ENCODE measurements around the gene RGS16.

The RGS16 gene

DNA sequence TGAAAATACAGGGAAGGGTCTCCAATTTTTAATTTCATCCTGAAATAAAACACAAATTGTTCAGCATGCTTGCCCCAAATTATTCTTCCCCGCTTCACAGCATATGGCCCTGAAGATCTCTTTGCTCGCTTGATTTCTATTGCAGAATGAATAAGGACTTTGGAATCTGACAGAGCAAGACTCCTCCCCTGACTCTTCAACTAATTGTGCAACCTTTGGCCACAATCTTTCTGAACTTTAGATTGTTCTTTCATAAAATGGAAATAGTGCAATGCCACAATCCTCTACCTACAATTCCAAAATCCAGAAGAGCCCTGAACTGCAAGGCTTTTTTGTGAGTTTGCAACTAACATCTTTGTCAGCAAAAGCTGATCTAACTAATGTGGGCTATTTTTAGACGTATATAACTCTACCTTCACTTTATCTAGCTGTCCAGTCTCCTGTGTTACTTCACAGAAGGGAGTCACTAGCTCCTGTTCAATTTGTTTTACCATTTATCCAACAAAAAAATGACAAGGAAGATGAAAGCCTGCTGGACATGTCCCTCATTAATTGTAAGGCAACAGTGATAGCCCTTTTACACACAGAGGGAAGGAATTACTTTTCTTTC is 28.5 kb downstream of the RGS16 start:
- no peak overlapping the region for H3K27ac ChIP-seq (ENCODE audit: extremely low read depth, low read depth, low read length)
- H3K4me1 ChIP-seq (ENCODE audit: control insufficient read depth, insufficient read depth, low read length): no peaks in the 10 kb centered on the region
- POLR2A ChIA-PET: no interaction called here
- CTCF ChIA-PET: interaction anchor here (0.5 to 1.9 kb wide), 4 partner anchors 19 to 1539 kb away, joined by 3 to 5 read pairs (median 4); no protein-coding TSS in a partner anchor
- peaks cover 0 to 24% of the 10 kb centered on the region in 2 experiments; a peak in 1 of 3 replicates for H3K36me3 ChIP-seq (ENCODE audit: control insufficient read depth in 2 of 2, insufficient read depth in 1 of 2, low read length in 2 of 2)
- no peaks in the 10 kb centered on the region for H3K9me3 ChIP-seq (ENCODE audit: control insufficient read depth, insufficient read depth, low read depth, low read length)
- no peak overlapping the region for H3K4me3 ChIP-seq (ENCODE audit: low read depth, low read length)
- TF ChIP-seq HOXD13 (CRISPR knock-in tag; IDR thresholded peaks at IDR 0.05; ENCODE audit: borderline replicate concordance) (no peak), ZNF239 (tag by site-specific recombination; IDR thresholded peaks at IDR 0.05) (no peak), ZBTB8A (tag by site-specific recombination; IDR thresholded peaks at IDR 0.05) (no peak), KLF10 (tag by site-specific recombination; IDR thresholded peaks at IDR 0.05) (no peak), ZBTB1 (tag by site-specific recombination; IDR thresholded peaks at IDR 0.05) (no peak), ZFP69B (tag by site-specific recombination; IDR thresholded peaks at IDR 0.05) (no peak), GFI1B (tag by site-specific recombination; IDR thresholded peaks at IDR 0.05) (no peak), ZNF549 (tag by site-specific recombination; IDR thresholded peaks at IDR 0.05) (no peak), SETDB1 (IDR thresholded peaks at IDR 0.05; ENCODE audit: insufficient read length, low read length) (no peak), ZNF19 (tag by site-specific recombination; IDR thresholded peaks at IDR 0.05; ENCODE audit: low read depth) (no peak), ZNF311 (tag by site-specific recombination; IDR thresholded peaks at IDR 0.05; ENCODE audit: borderline replicate concordance) (no peak), ZSCAN23 (tag by site-specific recombination; IDR thresholded peaks at IDR 0.05) (no peak), ZNF626 (tag by site-specific recombination; IDR thresholded peaks at IDR 0.05) (no peak), ZNF510 (tag by site-specific recombination; IDR thresholded peaks at IDR 0.05; ENCODE audit: insufficient replicate concordance) (no peak), ZNF133 (tag by site-specific recombination; IDR thresholded peaks at IDR 0.05) (no peak), ZNF473 (tag by site-specific recombination; IDR thresholded peaks at IDR 0.05) (no peak)
- TF ChIP-seq, protein P1, sequence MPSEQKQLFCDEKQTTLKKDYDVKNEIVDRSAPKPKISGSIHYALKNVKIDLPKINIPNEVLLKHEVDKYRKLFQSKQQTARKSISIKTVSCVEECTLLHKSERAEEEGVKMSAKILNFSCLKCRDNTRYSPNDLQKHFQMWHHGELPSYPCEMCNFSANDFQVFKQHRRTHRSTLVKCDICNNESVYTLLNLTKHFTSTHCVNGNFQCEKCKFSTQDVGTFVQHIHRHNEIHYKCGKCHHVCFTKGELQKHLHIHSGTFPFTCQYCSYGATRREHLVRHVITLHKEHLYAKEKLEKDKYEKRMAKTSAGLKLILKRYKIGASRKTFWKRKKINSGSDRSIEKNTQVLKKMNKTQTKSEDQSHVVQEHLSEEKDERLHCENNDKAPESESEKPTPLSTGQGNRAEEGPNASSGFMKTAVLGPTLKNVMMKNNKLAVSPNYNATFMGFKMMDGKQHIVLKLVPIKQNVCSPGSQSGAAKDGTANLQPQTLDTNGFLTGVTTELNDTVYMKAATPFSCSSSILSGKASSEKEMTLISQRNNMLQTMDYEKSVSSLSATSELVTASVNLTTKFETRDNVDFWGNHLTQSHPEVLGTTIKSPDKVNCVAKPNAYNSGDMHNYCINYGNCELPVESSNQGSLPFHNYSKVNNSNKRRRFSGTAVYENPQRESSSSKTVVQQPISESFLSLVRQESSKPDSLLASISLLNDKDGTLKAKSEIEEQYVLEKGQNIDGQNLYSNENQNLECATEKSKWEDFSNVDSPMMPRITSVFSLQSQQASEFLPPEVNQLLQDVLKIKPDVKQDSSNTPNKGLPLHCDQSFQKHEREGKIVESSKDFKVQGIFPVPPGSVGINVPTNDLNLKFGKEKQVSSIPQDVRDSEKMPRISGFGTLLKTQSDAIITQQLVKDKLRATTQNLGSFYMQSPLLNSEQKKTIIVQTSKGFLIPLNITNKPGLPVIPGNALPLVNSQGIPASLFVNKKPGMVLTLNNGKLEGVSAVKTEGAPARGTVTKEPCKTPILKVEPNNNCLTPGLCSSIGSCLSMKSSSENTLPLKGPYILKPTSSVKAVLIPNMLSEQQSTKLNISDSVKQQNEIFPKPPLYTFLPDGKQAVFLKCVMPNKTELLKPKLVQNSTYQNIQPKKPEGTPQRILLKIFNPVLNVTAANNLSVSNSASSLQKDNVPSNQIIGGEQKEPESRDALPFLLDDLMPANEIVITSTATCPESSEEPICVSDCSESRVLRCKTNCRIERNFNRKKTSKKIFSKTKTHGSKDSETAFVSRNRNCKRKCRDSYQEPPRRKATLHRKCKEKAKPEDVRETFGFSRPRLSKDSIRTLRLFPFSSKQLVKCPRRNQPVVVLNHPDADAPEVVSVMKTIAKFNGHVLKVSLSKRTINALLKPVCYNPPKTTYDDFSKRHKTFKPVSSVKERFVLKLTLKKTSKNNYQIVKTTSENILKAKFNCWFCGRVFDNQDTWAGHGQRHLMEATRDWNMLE (tag by site-specific recombination; conservative IDR thresholded peaks at IDR 0.05; ENCODE audit: low read depth): no peak
- TF ChIP-seq, protein P2, sequence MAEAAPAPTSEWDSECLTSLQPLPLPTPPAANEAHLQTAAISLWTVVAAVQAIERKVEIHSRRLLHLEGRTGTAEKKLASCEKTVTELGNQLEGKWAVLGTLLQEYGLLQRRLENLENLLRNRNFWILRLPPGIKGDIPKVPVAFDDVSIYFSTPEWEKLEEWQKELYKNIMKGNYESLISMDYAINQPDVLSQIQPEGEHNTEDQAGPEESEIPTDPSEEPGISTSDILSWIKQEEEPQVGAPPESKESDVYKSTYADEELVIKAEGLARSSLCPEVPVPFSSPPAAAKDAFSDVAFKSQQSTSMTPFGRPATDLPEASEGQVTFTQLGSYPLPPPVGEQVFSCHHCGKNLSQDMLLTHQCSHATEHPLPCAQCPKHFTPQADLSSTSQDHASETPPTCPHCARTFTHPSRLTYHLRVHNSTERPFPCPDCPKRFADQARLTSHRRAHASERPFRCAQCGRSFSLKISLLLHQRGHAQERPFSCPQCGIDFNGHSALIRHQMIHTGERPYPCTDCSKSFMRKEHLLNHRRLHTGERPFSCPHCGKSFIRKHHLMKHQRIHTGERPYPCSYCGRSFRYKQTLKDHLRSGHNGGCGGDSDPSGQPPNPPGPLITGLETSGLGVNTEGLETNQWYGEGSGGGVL (tag by site-specific recombination; IDR thresholded peaks at IDR 0.05): no peak

DNA sequence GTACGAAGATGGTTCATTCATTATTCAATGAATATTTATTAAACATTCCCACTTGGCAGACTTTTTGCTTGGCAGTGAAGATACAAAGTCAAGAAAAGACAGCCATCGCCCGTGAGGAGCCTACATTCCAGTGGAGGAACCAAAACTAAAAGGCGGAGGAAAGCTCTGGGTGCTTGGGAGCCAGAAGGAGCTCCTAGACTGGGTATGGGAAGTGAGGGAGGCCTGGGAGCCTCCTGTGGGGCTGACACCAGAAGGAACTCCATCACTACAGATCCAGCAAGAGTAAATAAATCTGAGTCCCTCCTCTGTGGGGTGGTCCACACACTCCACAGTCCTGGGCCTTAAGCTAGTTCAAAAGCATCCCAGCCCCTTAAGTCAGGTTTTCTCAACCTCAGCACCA is 30.0 kb downstream of the RGS16 start:
- Histone ChIP-seq H3K9me3 (ENCODE audit: control insufficient read depth, insufficient read depth, low read depth, low read length) (no peaks in the 10 kb centered on the region), H3K27ac (ENCODE audit: extremely low read depth, low read depth, low read length) (no peak overlapping the region), H3K4me1 (ENCODE audit: control insufficient read depth, insufficient read depth, low read length) (no peaks in the 10 kb centered on the region), H3K4me3 (ENCODE audit: low read depth, low read length) (no peak overlapping the region), H3K36me3 (ENCODE audit: control insufficient read depth in 2 of 2, insufficient read depth in 1 of 2, low read length in 2 of 2) (peaks cover 0 to 9% of the 10 kb centered on the region in 2 experiments; a peak in 1 of 3 replicates)
- CTCF ChIA-PET: no interaction called here
- POLR2A ChIA-PET: no interaction called here
- TF ChIP-seq MEIS1 (CRISPR knock-in tag; IDR thresholded peaks at IDR 0.05; ENCODE audit: borderline replicate concordance): no peak
- TF ChIP-seq, protein P3, sequence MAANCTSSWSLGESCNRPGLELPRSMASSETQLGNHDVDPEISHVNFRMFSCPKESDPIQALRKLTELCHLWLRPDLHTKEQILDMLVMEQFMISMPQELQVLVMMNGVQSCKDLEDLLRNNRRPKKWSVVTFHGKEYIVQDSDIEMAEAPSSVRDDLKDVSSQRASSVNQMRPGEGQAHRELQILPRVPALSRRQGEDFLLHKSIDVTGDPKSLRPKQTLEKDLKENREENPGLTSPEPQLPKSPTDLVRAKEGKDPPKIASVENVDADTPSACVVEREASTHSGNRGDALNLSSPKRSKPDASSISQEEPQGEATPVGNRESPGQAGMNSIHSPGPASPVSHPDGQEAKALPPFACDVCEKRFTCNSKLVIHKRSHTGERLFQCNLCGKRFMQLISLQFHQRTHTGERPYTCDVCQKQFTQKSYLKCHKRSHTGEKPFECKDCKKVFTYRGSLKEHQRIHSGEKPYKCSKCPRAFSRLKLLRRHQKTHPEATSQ (tag by site-specific recombination; IDR thresholded peaks at IDR 0.05): no peak
- no peak for TF ChIP-seq KLF1 (tag by site-specific recombination; IDR thresholded peaks at IDR 0.05)
- no peak for TF ChIP-seq SALL2 (tag by site-specific recombination; IDR thresholded peaks at IDR 0.05; ENCODE audit: borderline replicate concordance)
- no peak for TF ChIP-seq ZBTB21 (tag by site-specific recombination; IDR thresholded peaks at IDR 0.05)
- TF ChIP-seq OVOL3 (tag by site-specific recombination; IDR thresholded peaks at IDR 0.05): no peak

All from HEK293 (cell line).